B cell (primary cell): ENCODE results near the gene KCNJ6. TPM values are rescaled to one million over a fixed set of nuclear protein-coding genes. Genes with fewer than 3 reads are reported as not detected.

ENCODE experiments used
- ATAC-seq: fragments of 200-7000 bp; cut with Tn5 transposase; one replicate; pipeline ENCODE4 v1.10.0; 2021; ENCODE audit warnings: low read depth, mild to moderate bottlenecking, moderate number of reproducible peaks, moderate library complexity
- CTCF ChIA-PET: fragments of 350-600 bp; sonication (Branson Sonifier 250); formaldehyde crosslinking; loops from one replicate; lab custom pipeline; 2021; ENCODE audit warnings: antibody characterized with exemption, inconsistent platforms; lab: Charles Lee
- POLR2A ChIA-PET: fragments of 350-600 bp; sonication (Branson Sonifier 250); formaldehyde crosslinking; loops from one replicate; lab custom pipeline; 2021; ENCODE audit warnings: antibody characterized with exemption; lab: Charles Lee
- DNase-seq: peaks from one replicate; pipeline ENCODE4 v3.0.0; 2013
- H2AFZ ChIP-seq: 2 replicates; pipeline ENCODE4 v1.6.1; 2012; ENCODE audit warnings: mild to moderate bottlenecking, low read depth, low read length; ENCODE audit not compliant: insufficient read depth, poor library complexity, severe bottlenecking
- H3K27ac ChIP-seq, 2 donors: 1 replicate in 1 of 2; 2 replicates in 1 of 2; pipeline ENCODE4 v1.5.1; 2012 to 2013; ENCODE audit warnings: low read length in 2 of 2, mild to moderate bottlenecking in 2 of 2, moderate library complexity in 1 of 2
- H3K27me3 ChIP-seq, 4 experiments: fragments of 200-600 bp in 1 of 4; sonication (generic) in 1 of 4; replicated peaks in 1 of 4; 1 replicate in 2 of 4; 2 replicates in 2 of 4; pipeline versions ENCODE4 v1.6.1 to v1.7.0; 2013 to 2016; ENCODE audit warnings: low read length in 3 of 4, mild to moderate bottlenecking in 2 of 4, mixed read lengths in 1 of 4, moderate library complexity in 1 of 4; ENCODE audit not compliant: insufficient read depth in 4 of 4, control insufficient read depth in 3 of 4; ENCODE audit errors: control extremely low read depth in 1 of 4
- H3K36me3 ChIP-seq, 2 experiments: replicated peaks in 1 of 2; 1 replicate in 1 of 2; 2 replicates in 1 of 2; pipeline versions ENCODE4 v1.6.1 to v1.7.1; 2013; ENCODE audit warnings: low read length in 1 of 2; ENCODE audit not compliant: insufficient read depth in 2 of 2, control insufficient read depth in 1 of 2; ENCODE audit errors: control extremely low read depth in 1 of 2, extremely low read depth in 1 of 2
- H3K4me1 ChIP-seq, 2 donors: fragments of 200-600 bp in 1 of 2; sonication (generic) in 1 of 2; 1 replicate in 1 of 2; 2 replicates in 1 of 2; pipeline versions ENCODE4 v1.5.1 to v1.6.1; 2013 to 2017; ENCODE audit warnings: low read length in 2 of 2; ENCODE audit not compliant: control insufficient read depth in 2 of 2, insufficient read depth in 2 of 2
- H3K4me2 ChIP-seq: replicated peaks from 2 replicates; pipeline ENCODE3; 2012; ENCODE audit warnings: mild to moderate bottlenecking, low read depth, low read length; ENCODE audit not compliant: poor library complexity, severe bottlenecking
- H3K4me3 ChIP-seq, 5 experiments: fragments of 200-600 bp in 1 of 5; sonication (generic) in 1 of 5; 1 replicate in 3 of 5; 2 replicates in 2 of 5; pipeline versions ENCODE4 v1.5.1 to v1.7.0; 2011 to 2016; ENCODE audit warnings: low read length in 4 of 5, mild to moderate bottlenecking in 4 of 5, low read depth in 2 of 5, control low read depth in 1 of 5, moderate library complexity in 1 of 5; ENCODE audit not compliant: insufficient read depth in 1 of 5; ENCODE audit errors: control extremely low read depth in 1 of 5, extremely low read depth in 1 of 5
- H3K79me2 ChIP-seq: fragments of 200-600 bp; sonication (generic); one replicate; pipeline ENCODE4 v1.6.0; 2016; ENCODE audit warnings: low read length; ENCODE audit not compliant: control insufficient read depth, insufficient read depth
- H3K9ac ChIP-seq: fragments of 200-600 bp; sonication (generic); 2 replicates; pipeline ENCODE4 v1.6.1; 2017; ENCODE audit warnings: mild to moderate bottlenecking, low read length, moderate library complexity
- H3K9me3 ChIP-seq, 3 donors: one replicate each; pipeline versions ENCODE4 v1.6.1 to v1.7.1; 2013; ENCODE audit warnings: low read length in 2 of 3; ENCODE audit not compliant: control insufficient read depth in 2 of 3, insufficient read depth in 1 of 3; ENCODE audit errors: control extremely low read depth in 1 of 3
- H4K20me1 ChIP-seq: 2 replicates; pipeline ENCODE4 v1.6.0; 2012; ENCODE audit warnings: mild to moderate bottlenecking, low read length; ENCODE audit not compliant: insufficient read depth, control insufficient read depth, poor library complexity, severe bottlenecking
- H3K27ac Mint-ChIP-seq: one replicate; pipeline ENCODE4 v1.8.0; 2021; ENCODE audit warnings: mixed read lengths
- H3K27me3 Mint-ChIP-seq: one replicate; pipeline ENCODE4 v1.8.0; 2021; ENCODE audit warnings: mixed read lengths
- H3K4me1 Mint-ChIP-seq: one replicate; pipeline ENCODE4 v1.8.0; 2021; ENCODE audit warnings: mixed read lengths
- H3K4me3 Mint-ChIP-seq: one replicate; pipeline ENCODE4 v1.8.0; 2021; ENCODE audit warnings: mixed read lengths
- H3K9me3 Mint-ChIP-seq: one replicate; pipeline ENCODE4 v1.8.0; 2022; ENCODE audit warnings: mixed read lengths; ENCODE audit not compliant: insufficient read depth
- EZH2 ChIP-seq: IDR thresholded peaks from 2 replicates; pipeline ENCODE4 v1.6.1; 2012; ENCODE audit warnings: borderline replicate concordance, low read depth, mild to moderate bottlenecking, moderate library complexity, low read length; ENCODE audit not compliant: insufficient read depth, poor library complexity, severe bottlenecking
- WGBS: methylation state at CpG from one replicate; pipeline ENCODE4 v1.1.5; 2013; ENCODE audit warnings: missing lambda C conversion rate; ENCODE audit not compliant: insufficient coverage; 5-methylcytosine and 5-hydroxymethylcytosine counted together
- intact Hi-C: fragments of 100-400 bp; cut with micrococcal nuclease; formaldehyde crosslinking; loops from one replicate; pipeline ENCODE4 v1.10.0; 2022
- polyA plus RNA-seq: library from polyadenylated mRNA; depleted of rRNA; stranded (reverse); fragments of >200 nt; gene quantifications from 2 replicates; pipeline ENCODE4 v1.2.3, GENCODE V29; 2012
- total RNA-seq, 2 donors: library from RNA; stranded (reverse); fragments of 120-200 nt in 1 of 2; gene quantifications; 1 replicate in 1 of 2; 2 replicates in 1 of 2; pipeline versions ENCODE4 v1.2.3 to v1.2.4, GENCODE V29; 2013 to 2022
- TF ChIP-seq, protein P1 (sequence below): fragments of 200-600 bp; IDR thresholded peaks from one replicate; pipeline ENCODE4 v1.8.0; 2022; ENCODE audit warnings: antibody characterized with exemption, mild to moderate bottlenecking

KCNJ6 gene
- total and polyA plus RNA-seq, 2 donors (not counting 1 experiment from before 2014, with no cell fraction given), result not detected

DNA sequence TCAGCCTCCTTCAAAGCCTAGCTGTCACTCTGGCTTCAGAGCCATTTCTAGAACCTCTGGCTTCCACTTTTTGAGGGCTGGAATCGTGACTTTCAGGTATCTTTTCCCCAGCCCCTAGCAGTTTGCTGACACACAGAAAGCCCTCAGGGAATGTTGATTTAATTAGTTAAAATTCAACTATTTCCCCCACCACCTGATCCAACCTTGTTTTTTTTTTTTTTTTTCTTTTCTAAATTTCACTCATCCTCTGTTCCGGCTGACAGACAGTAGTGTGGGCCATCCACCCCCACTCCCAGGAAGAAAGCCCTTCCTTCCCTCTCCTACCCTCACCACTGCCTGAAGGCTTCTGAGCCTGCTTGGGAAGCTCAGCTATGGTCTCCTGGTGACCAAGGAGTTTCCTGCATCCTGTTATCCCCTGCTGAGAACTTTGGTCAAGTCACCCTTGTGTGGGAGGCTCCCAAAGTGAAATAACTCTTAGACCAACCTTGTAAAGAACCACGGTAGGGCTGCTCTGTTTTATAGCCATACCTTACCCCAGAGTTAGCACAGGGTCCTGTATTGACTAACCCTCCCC is 29.4 kb downstream of the KCNJ6 start:
- POLR2A ChIA-PET, result no interaction called here
- TF ChIP-seq, protein P1, sequence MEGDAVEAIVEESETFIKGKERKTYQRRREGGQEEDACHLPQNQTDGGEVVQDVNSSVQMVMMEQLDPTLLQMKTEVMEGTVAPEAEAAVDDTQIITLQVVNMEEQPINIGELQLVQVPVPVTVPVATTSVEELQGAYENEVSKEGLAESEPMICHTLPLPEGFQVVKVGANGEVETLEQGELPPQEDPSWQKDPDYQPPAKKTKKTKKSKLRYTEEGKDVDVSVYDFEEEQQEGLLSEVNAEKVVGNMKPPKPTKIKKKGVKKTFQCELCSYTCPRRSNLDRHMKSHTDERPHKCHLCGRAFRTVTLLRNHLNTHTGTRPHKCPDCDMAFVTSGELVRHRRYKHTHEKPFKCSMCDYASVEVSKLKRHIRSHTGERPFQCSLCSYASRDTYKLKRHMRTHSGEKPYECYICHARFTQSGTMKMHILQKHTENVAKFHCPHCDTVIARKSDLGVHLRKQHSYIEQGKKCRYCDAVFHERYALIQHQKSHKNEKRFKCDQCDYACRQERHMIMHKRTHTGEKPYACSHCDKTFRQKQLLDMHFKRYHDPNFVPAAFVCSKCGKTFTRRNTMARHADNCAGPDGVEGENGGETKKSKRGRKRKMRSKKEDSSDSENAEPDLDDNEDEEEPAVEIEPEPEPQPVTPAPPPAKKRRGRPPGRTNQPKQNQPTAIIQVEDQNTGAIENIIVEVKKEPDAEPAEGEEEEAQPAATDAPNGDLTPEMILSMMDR, result no peak
- TF ChIP-seq EZH2, result no peak
- WGBS, result 63% methylated on average over 2 of the region's 3 CpGs
- Histone ChIP-seq H3K9me3 (no peaks in the 10 kb centered on the region), H3K4me2 (no peak overlapping the region), H3K27me3 (no peaks in the 10 kb centered on the region), H3K36me3 (no peaks in the 10 kb centered on the region), H3K9ac (no peak overlapping the region), H2AFZ (no peak overlapping the region), H3K79me2 (no peaks in the 10 kb centered on the region), H3K27ac (no peak overlapping the region), H3K4me1 (no peaks in the 10 kb centered on the region), H3K4me3 (no peak overlapping the region), H4K20me1 (no peaks in the 10 kb centered on the region)
- no peak overlapping the region for H3K27ac Mint-ChIP-seq
- H3K27me3 Mint-ChIP-seq, result peaks cover 10% of the 10 kb centered on the region
- H3K4me3 Mint-ChIP-seq, result no peak overlapping the region
- intact Hi-C loops, result no loop called here
- DNase-seq (no peak), ATAC-seq (no peak)
- no peaks in the 10 kb centered on the region for H3K4me1 Mint-ChIP-seq
- no peaks in the 10 kb centered on the region for H3K9me3 Mint-ChIP-seq
- CTCF ChIA-PET, result no interaction called here

DNA sequence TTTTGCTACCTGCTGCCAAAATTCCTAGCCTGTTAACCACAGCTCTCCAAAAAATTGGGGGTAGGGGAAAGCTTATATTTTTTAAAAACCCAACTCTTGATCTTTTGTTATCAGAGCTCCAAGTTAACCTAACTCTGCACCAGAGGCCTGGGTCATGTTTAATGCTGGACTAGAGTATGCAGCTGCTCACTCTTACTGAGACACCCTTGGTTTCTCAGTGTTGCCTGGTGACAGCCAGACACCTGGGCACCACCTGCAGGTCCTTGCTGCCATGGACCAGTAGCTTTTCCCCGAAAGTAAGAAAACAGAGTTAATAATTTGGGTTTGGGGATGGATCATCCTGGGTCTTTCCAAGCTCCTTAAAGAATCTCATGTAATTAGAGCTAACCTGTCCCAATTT is 30.1 kb downstream of the KCNJ6 start:
- DNase-seq (no peak), ATAC-seq (no peak)
- H3K27me3 ChIP-seq, result no peaks in the 10 kb centered on the region
- H3K27me3 Mint-ChIP-seq, result peaks cover 10% of the 10 kb centered on the region
- TF ChIP-seq EZH2, result no peak
- TF ChIP-seq, protein P1, result no peak
- ChIA-PET POLR2A (no interaction called here), CTCF (no interaction called here)
- no peak overlapping the region for H2AFZ ChIP-seq
- no peaks in the 10 kb centered on the region for H3K9me3 Mint-ChIP-seq
- H3K4me3 Mint-ChIP-seq, result no peak overlapping the region
- no peaks in the 10 kb centered on the region for H4K20me1 ChIP-seq
- intact Hi-C loops, result no loop called here
- H3K4me2 ChIP-seq, result no peak overlapping the region
- no peaks in the 10 kb centered on the region for H3K4me1 Mint-ChIP-seq
- no peaks in the 10 kb centered on the region for H3K36me3 ChIP-seq
- H3K4me3 ChIP-seq, result no peak overlapping the region
- no peak overlapping the region for H3K27ac Mint-ChIP-seq
- no CpG with 5 or more reads among the region's 1 CpG for WGBS
- H3K9me3 ChIP-seq, result no peaks in the 10 kb centered on the region
- no peaks in the 10 kb centered on the region for H3K4me1 ChIP-seq
- no peaks in the 10 kb centered on the region for H3K79me2 ChIP-seq
- H3K9ac ChIP-seq, result no peak overlapping the region
- no peak overlapping the region for H3K27ac ChIP-seq
